AG04449 (cell line): Measurements from ENCODE around the gene SLC35B2.

Experiments
- CTCF ChIA-PET: fragments of 350-600 bp; formaldehyde crosslinking; extraction: SDS; loops from one replicate; lab custom pipeline; 2021; ENCODE audit warnings: antibody characterized with exemption; lab: Yijun Ruan, JAX
- POLR2A ChIA-PET: fragments of 400-600, 350-600 bp; formaldehyde crosslinking; extraction: SDS; loops from one replicate; lab custom pipeline; 2020; ENCODE audit warnings: antibody characterized with exemption, inconsistent platforms; lab: Yijun Ruan, JAX
- DNase-seq: peaks from one replicate; pipeline ENCODE4 v3.0.0-alpha.2; 2010; ENCODE audit warnings: low read depth, low spot score
- H3K4me3 ChIP-seq: 2 replicates; pipeline ENCODE4 v1.5.1; 2011; ENCODE audit warnings: low read depth, mild to moderate bottlenecking, control low read depth, low read length
- CTCF ChIP-seq: IDR thresholded peaks from one replicate; pipeline ENCODE4 v1.5.1; 2011; ENCODE audit warnings: mild to moderate bottlenecking, moderate library complexity, low read length, control low read depth, inconsistent platforms; ENCODE audit not compliant: insufficient read depth; ENCODE audit errors: missing control alignments

SLC35B2 gene

GRCh38 chr6:44262467-44263353 is 5.4 kb upstream of the SLC35B2 start:
- CTCF ChIA-PET, result interaction anchor here (0.8 to 2.2 kb wide), 13 partner anchors 10 to 163 kb away, joined by 3 to 14 read pairs (median 3); no protein-coding TSS in a partner anchor
- peak overlapping the region; percentile 80 for H3K4me3 ChIP-seq
- DNase-seq, result no peak
- POLR2A ChIA-PET, result interaction anchor here (1.7 kb wide), 1 partner anchor 16 kb away, joined by 6 read pairs; the partner anchor contains the start of gene HSP90AB1
- no peak for TF ChIP-seq CTCF

GRCh38 chr6:44261581-44261980 is 4.3 kb upstream of the SLC35B2 start:
- ChIA-PET CTCF (interaction anchor here (0.6 to 2.2 kb wide), 10 partner anchors 9 to 89 kb away, joined by 3 to 14 read pairs (median 4); partner anchors contain the start of gene AARS2), POLR2A (interaction anchor here (1.7 kb wide), 1 partner anchor 15 kb away, joined by 6 read pairs; the partner anchor contains the start of gene HSP90AB1)
- no peak for DNase-seq
- no peak for TF ChIP-seq CTCF
- H3K4me3 ChIP-seq, result no peak overlapping the region

DNA sequence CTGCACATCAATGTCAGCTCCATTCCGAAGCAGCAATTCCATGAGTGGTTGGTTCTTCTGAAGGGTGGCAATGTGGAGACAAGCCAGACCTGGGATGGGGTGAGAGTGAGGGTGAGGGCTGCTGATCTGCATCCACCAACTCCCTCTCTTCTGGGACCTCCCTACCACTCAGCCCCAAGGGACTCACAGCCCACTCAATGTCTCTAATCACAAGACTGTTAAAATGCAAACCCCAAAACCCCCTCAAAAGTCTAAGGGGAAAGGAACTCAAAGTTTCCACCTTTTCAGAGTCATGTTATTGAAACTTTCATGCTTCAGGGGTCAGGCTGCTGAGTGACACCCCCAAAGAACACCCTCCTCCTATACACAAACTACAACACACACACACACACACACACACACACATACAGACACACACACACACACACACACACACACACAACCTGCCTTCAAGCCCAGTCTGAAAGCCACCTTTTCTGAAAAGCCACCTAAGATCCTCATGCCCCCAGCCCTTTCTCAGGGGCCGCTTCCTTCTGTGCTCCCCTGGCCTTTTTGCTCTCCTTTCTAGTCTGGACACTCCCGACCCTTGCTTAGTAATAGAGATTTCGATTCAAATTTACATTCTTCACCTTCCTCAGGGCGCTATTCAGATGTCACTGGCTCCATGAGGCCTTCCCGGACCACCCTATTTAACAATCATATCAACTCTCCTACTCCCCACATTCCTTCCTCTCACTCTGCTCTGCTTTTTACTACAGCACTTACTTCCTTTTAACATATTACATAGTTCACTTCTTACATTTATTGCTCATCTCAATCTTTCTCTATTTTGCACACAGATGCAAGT is 3.3 kb upstream of the SLC35B2 start:
- no peak for TF ChIP-seq CTCF
- no peak for DNase-seq
- POLR2A ChIA-PET, result no interaction called here
- CTCF ChIA-PET, result interaction anchor here (2.2 kb wide), 1 partner anchor 8 kb away, joined by 14 read pairs; no protein-coding TSS in a partner anchor
- no peak overlapping the region for H3K4me3 ChIP-seq

DNA sequence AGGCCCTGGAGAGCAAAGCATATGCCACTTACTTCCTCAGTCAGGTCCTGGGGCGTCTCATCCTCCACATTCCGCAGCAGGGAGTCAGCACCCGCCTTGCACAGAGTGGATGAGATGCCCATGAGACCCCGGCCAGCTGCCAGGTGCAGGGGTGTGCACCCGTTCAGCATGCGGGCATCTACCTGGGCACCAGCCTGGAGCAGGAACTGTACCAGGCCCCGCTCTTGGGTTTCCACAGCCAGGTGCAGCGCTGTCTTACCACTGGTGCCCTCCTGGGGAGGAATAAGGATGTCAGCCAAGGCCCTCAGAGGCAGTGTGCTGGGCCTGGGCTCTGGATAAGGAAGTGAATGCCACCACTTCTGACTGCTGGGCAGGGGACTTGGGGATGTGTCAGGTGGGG is 2.7 kb upstream of the SLC35B2 start:
- ChIA-PET CTCF (interaction anchor here (1.0 kb wide), 1 partner anchor 87 kb away, joined by 3 read pairs; no protein-coding TSS in a partner anchor), POLR2A (no interaction called here)
- no peak overlapping the region for H3K4me3 ChIP-seq

GRCh38 chr6:44258921-44259320 is 1.6 kb upstream of the SLC35B2 start:
- no peak overlapping the region for H3K4me3 ChIP-seq
- TF ChIP-seq CTCF, result no peak
- POLR2A ChIA-PET, result no interaction called here
- CTCF ChIA-PET, result interaction anchor here (1.0 to 4.3 kb wide), 5 partner anchors 10 to 86 kb away, joined by 3 to 54 read pairs (median 3); partner anchors contain the start of gene TMEM151B
- no peak for DNase-seq

More for the DNA sequence above, 2.7 kb upstream of the SLC35B2 start:
- TF ChIP-seq CTCF, result no peak
- no peak for DNase-seq
